ENCODE data around the gene CLBA1. TPM values are rescaled to one million over a fixed set of nuclear protein-coding genes. Genes with fewer than 3 reads are reported as not detected.

The CLBA1 gene
- total and polyA plus RNA-seq, 2 donors (not counting 1 experiment from before 2014, with no cell fraction given) = 11.3 to 11.7 TPM

DNA sequence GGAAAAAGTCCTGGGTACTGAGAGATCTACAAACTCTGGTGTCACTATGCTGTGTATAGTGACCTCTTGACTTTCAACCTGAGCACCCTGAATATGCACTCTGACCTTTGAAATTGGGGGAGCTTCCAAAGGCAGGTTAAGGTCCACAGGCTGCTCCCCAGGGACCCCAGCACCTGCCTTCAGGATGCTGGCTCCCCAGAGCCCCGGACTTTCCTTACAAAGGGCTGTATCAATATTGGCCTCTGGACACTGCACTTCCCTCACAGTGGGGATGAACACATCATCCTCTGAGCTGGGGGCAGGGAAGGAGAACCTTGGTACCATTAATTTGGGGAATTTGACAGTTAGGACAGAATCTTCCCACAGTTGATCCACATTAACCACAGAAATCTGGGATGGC lies 46.6 kb upstream of the CLBA1 start:
- Histone ChIP-seq H3K27ac (ENCODE audit: insufficient read depth, low read length) (no peak overlapping the region), H3K36me3 (ENCODE audit: control insufficient read depth, insufficient read depth, low read length) (no peaks in the 10 kb centered on the region)
- no peak for DNase-seq (ENCODE audit: low read depth in 2 of 2)

DNA sequence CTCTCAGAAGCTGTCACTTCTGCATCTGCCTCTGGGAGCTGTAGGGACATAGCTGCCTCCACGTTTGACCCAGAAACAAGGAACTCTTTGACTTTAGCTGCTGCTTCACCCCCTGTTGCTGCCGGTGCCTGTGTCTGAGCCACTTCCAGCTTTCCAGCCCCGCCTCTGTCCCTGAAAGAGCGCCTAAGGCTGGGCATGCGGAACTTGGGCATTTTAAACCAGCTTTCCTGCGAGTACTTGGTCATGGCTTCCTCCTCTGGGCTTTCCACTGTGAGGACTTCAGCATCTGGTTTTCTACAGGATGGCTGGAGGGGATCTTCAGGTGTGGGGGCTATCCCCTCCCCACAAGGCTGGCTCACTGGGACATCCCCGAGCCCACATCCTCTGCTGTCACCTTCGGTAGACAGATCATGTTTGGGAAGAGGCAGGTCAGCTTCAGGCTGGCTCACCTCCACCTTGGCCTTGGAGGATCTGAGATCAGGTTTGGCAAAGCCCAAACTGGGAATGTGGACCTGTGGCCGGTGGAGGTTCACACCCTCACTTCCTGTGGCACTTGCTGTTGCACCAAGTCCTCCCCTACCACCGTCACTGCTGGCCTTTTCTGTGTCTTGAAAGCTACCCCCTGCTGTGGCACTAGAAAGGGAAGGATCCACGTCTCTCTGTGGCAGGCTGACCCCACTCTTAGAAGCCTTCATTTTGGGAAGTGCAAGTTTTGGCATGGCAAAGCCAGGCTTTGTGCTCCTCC lies 45.8 kb upstream of the CLBA1 start:
- Histone ChIP-seq H2AFZ (ENCODE audit: low read length) (no peak overlapping the region), H3K9ac (ENCODE audit: insufficient read depth, low read length) (no peak overlapping the region), H3K4me2 (ENCODE audit: extremely low read depth, insufficient read depth, low read length) (no peak overlapping the region), H3K36me3 (ENCODE audit: control insufficient read depth, insufficient read depth, low read length) (no peaks in the 10 kb centered on the region), H3K27me3 (ENCODE audit: control insufficient read depth, insufficient read depth, low read length) (peaks cover 14% of the 10 kb centered on the region), H3K4me3 (replicated peaks in 1 of 4; ENCODE audit: control extremely low read depth in 1 of 4, insufficient read depth in 1 of 4, low read depth in 3 of 4, low read length in 4 of 4) (no peak overlapping the region), H3K79me2 (ENCODE audit: control insufficient read depth, insufficient read depth, low read length) (no peaks in the 10 kb centered on the region), H3K27ac (ENCODE audit: insufficient read depth, low read length) (no peak overlapping the region), H4K20me1 (ENCODE audit: control insufficient read depth, extremely low read depth, insufficient read depth, low read length) (no peaks in the 10 kb centered on the region), H3K9me3 (ENCODE audit: control insufficient read depth, insufficient read depth, low read depth, low read length) (no peaks in the 10 kb centered on the region), H3K4me1 (ENCODE audit: control insufficient read depth, extremely low read depth, insufficient read depth, low read length) (no peaks in the 10 kb centered on the region)
- DNase-seq (ENCODE audit: low read depth in 2 of 2) = no peak
- TF ChIP-seq CTCF (conservative IDR thresholded peaks at IDR 0.05 in 1 of 2, IDR thresholded peaks at IDR 0.05 in 1 of 2; ENCODE audit: low read depth in 1 of 2, low read length in 2 of 2) (no peak), EZH2 (IDR thresholded peaks at IDR 0.05; ENCODE audit: low read length, missing control alignments) (no peak)

More for the DNA sequence above, 46.6 kb upstream of the CLBA1 start:
- no peaks in the 10 kb centered on the region for H3K79me2 ChIP-seq (ENCODE audit: control insufficient read depth, insufficient read depth, low read length)
- no peaks in the 10 kb centered on the region for H3K9me3 ChIP-seq (ENCODE audit: control insufficient read depth, insufficient read depth, low read depth, low read length)
- no peaks in the 10 kb centered on the region for H4K20me1 ChIP-seq (ENCODE audit: control insufficient read depth, extremely low read depth, insufficient read depth, low read length)
- H2AFZ ChIP-seq (ENCODE audit: low read length) = no peak overlapping the region
- H3K27me3 ChIP-seq (ENCODE audit: control insufficient read depth, insufficient read depth, low read length) = peaks cover 18% of the 10 kb centered on the region
- no peak for TF ChIP-seq EZH2 (IDR thresholded peaks at IDR 0.05; ENCODE audit: low read length, missing control alignments)
- TF ChIP-seq CTCF (conservative IDR thresholded peaks at IDR 0.05 in 1 of 2, IDR thresholded peaks at IDR 0.05 in 1 of 2; ENCODE audit: low read depth in 1 of 2, low read length in 2 of 2) = no peak
- no peak overlapping the region for H3K4me2 ChIP-seq (ENCODE audit: extremely low read depth, insufficient read depth, low read length)
- no peak overlapping the region for H3K9ac ChIP-seq (ENCODE audit: insufficient read depth, low read length)
- H3K4me1 ChIP-seq (ENCODE audit: control insufficient read depth, extremely low read depth, insufficient read depth, low read length) = no peaks in the 10 kb centered on the region
- no peak overlapping the region for H3K4me3 ChIP-seq (replicated peaks in 1 of 4; ENCODE audit: control extremely low read depth in 1 of 4, insufficient read depth in 1 of 4, low read depth in 3 of 4, low read length in 4 of 4)

DNA sequence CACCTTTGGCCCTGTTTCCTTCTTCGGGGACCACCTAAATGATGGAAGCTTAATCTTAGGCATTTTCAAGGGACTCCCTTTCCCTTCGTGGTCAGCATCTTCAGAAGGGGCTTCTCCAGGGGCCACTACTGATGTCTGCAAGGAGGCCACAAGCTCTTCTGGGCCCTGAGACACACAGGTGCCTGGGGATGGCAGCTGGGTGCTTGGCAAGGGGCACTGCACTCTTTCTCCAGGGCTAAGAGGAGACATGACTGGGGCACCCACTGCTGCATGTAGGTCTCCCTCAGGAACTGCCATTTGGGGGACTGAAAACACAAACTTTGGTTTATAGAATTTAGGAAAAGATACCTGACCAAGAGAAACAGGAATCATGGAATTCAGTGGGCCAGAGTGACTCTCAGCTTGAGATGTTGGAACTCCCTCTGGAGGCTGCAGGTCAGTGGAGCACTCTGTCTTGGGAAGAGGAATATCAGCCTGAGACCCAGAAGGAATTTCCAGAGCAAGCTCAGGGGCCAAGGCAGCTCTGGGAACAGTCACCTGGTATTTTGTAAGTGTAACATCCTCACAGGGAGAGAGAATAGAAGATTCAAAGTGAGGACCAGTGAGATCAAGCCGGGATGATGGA lies 45.0 kb upstream of the CLBA1 start:
- Histone ChIP-seq H3K9me3 (ENCODE audit: control insufficient read depth, insufficient read depth, low read depth, low read length) (no peaks in the 10 kb centered on the region), H3K36me3 (ENCODE audit: control insufficient read depth, insufficient read depth, low read length) (no peaks in the 10 kb centered on the region), H2AFZ (ENCODE audit: low read length) (no peak overlapping the region), H3K4me2 (ENCODE audit: extremely low read depth, insufficient read depth, low read length) (no peak overlapping the region), H3K9ac (ENCODE audit: insufficient read depth, low read length) (no peak overlapping the region), H3K4me3 (replicated peaks in 1 of 4; ENCODE audit: control extremely low read depth in 1 of 4, insufficient read depth in 1 of 4, low read depth in 3 of 4, low read length in 4 of 4) (no peak overlapping the region), H3K27me3 (ENCODE audit: control insufficient read depth, insufficient read depth, low read length) (peaks cover 14% of the 10 kb centered on the region), H3K4me1 (ENCODE audit: control insufficient read depth, extremely low read depth, insufficient read depth, low read length) (no peaks in the 10 kb centered on the region), H4K20me1 (ENCODE audit: control insufficient read depth, extremely low read depth, insufficient read depth, low read length) (no peaks in the 10 kb centered on the region), H3K79me2 (ENCODE audit: control insufficient read depth, insufficient read depth, low read length) (no peaks in the 10 kb centered on the region), H3K27ac (ENCODE audit: insufficient read depth, low read length) (no peak overlapping the region)
- no peak for DNase-seq (ENCODE audit: low read depth in 2 of 2)
- TF ChIP-seq CTCF (conservative IDR thresholded peaks at IDR 0.05 in 1 of 2, IDR thresholded peaks at IDR 0.05 in 1 of 2; ENCODE audit: low read depth in 1 of 2, low read length in 2 of 2) (peak in 1 of 2 donors; percentile 9), EZH2 (IDR thresholded peaks at IDR 0.05; ENCODE audit: low read length, missing control alignments) (no peak)

Data from fibroblast of lung (primary cell).